OCI-LY1 (cell line): ENCODE data around the gene ZNF239.

Source experiments
- EZH2 ChIP-seq: fragments of 200-600 bp; sonication (generic), shearing (Covaris generic); IDR thresholded peaks from 2 replicates; pipeline ENCODE4 v1.8.0; 2017; ENCODE audit warnings: borderline replicate concordance, mixed run types, mild to moderate bottlenecking, antibody characterized with exemption, low read length, moderate library complexity, mixed read lengths
- TF ChIP-seq, protein P1 (sequence below): fragments of 200-600 bp; sonication (generic), shearing (Covaris generic); IDR thresholded peaks from 2 replicates; pipeline ENCODE4 v1.5.1; 2017; ENCODE audit warnings: mild to moderate bottlenecking, antibody characterized with exemption, low read length, moderate library complexity, mixed read lengths

- TF ChIP-seq, protein P1, sequence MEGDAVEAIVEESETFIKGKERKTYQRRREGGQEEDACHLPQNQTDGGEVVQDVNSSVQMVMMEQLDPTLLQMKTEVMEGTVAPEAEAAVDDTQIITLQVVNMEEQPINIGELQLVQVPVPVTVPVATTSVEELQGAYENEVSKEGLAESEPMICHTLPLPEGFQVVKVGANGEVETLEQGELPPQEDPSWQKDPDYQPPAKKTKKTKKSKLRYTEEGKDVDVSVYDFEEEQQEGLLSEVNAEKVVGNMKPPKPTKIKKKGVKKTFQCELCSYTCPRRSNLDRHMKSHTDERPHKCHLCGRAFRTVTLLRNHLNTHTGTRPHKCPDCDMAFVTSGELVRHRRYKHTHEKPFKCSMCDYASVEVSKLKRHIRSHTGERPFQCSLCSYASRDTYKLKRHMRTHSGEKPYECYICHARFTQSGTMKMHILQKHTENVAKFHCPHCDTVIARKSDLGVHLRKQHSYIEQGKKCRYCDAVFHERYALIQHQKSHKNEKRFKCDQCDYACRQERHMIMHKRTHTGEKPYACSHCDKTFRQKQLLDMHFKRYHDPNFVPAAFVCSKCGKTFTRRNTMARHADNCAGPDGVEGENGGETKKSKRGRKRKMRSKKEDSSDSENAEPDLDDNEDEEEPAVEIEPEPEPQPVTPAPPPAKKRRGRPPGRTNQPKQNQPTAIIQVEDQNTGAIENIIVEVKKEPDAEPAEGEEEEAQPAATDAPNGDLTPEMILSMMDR = no peak
- TF ChIP-seq EZH2 = no peak
Measured at GRCh38 chr10:43598446-43598845, 24.0 kb upstream of the ZNF239 start.
